ENCODE data around the gene CDC27. TPM values are rescaled to one million over a fixed set of nuclear protein-coding genes. Genes with fewer than 3 reads are reported as not detected.

Gene CDC27
- total RNA-seq, 1 experiment from 2014 or later = 141 TPM

Other genes starting within 250 kb of the CDC27 start
- gene RPRML, start 210.0 kb downstream of the CDC27 start, total RNA-seq (2022) = not detected in 2 replicates
- gene MYL4, start 20.1 kb upstream of the CDC27 start, total RNA-seq (2022) = not detected in 2 replicates
- 0.98 and 1.1 TPM in 2 replicates for gene ITGB3, start 64.5 kb upstream of the CDC27 start, total RNA-seq (2022)
- gene EFCAB13, start 134.7 kb upstream of the CDC27 start, total RNA-seq (2022) = 1.1 and 1.4 TPM in 2 replicates

Data from MCF 10A (cell line).